Endodermal cell (in vitro differentiated cells): ENCODE results near the gene SINHCAF. TPM values are rescaled to one million over a fixed set of nuclear protein-coding genes. Genes with fewer than 3 reads are reported as not detected.

Experiments
- DNase-seq: peaks from one replicate; pipeline ENCODE4 v3.0.0-alpha.2; 2017
- H3K27ac ChIP-seq: 2 replicates; pipeline ENCODE4 v1.5.1; 2013; ENCODE audit warnings: mild to moderate bottlenecking, low read depth, low read length, moderate library complexity
- H3K27me3 ChIP-seq: 2 replicates; pipeline ENCODE4 v1.6.1; 2013; ENCODE audit warnings: mild to moderate bottlenecking, low read length, moderate library complexity; ENCODE audit not compliant: insufficient read depth, control insufficient read depth, poor library complexity, severe bottlenecking
- H3K36me3 ChIP-seq: 2 replicates; pipeline ENCODE4 v1.7.0; 2013; ENCODE audit warnings: mild to moderate bottlenecking, low read length, moderate library complexity; ENCODE audit not compliant: control insufficient read depth, insufficient read depth
- H3K4me1 ChIP-seq: one replicate; pipeline ENCODE4 v1.7.0; 2013; ENCODE audit warnings: low read length; ENCODE audit not compliant: control insufficient read depth, insufficient read depth
- H3K4me3 ChIP-seq: 2 replicates; pipeline ENCODE4 v1.5.1; 2013; ENCODE audit warnings: mild to moderate bottlenecking, low read length, moderate library complexity
- H3K9ac ChIP-seq: 2 replicates; pipeline ENCODE4 v1.6.1; 2013; ENCODE audit warnings: mild to moderate bottlenecking, low read length, moderate library complexity; ENCODE audit not compliant: poor library complexity, severe bottlenecking; ENCODE audit errors: extremely low read depth
- H3K9me3 ChIP-seq: 2 replicates; pipeline ENCODE4 v1.6.1; 2013; ENCODE audit warnings: mild to moderate bottlenecking, low read length, moderate library complexity; ENCODE audit not compliant: control insufficient read depth
- H3K27ac Mint-ChIP-seq: 2 replicates; pipeline ENCODE4 v1.8.0; 2020; ENCODE audit warnings: mixed read lengths
- H3K27me3 Mint-ChIP-seq: 2 replicates; pipeline ENCODE4 v1.8.0; 2021; ENCODE audit warnings: mild to moderate bottlenecking, mixed read lengths; ENCODE audit not compliant: insufficient read depth
- H3K36me3 Mint-ChIP-seq: 2 replicates; pipeline ENCODE4 v1.8.0; 2020; ENCODE audit warnings: low read depth, mixed read lengths
- H3K4me1 Mint-ChIP-seq: 2 replicates; pipeline ENCODE4 v1.8.0; 2020; ENCODE audit warnings: mixed read lengths
- H3K4me3 Mint-ChIP-seq: 2 replicates; pipeline ENCODE4 v1.8.0; 2020; ENCODE audit warnings: mild to moderate bottlenecking, moderate library complexity, mixed read lengths
- H3K9me3 Mint-ChIP-seq: 2 replicates; pipeline ENCODE4 v1.8.0; 2020; ENCODE audit warnings: mild to moderate bottlenecking, mixed read lengths
- CTCF ChIP-seq: fragments of 200-600 bp; sonication (generic); conservative IDR thresholded peaks from 2 replicates; pipeline ENCODE4 v1.5.0; 2021; ENCODE audit warnings: antibody characterized with exemption, mild to moderate bottlenecking
- WGBS, 2 experiments: methylation state at CpG; one replicate each; pipeline versions ENCODE4 v1.1.5 to v1.1.7; 2013; ENCODE audit warnings: missing lambda C conversion rate in 2 of 2, mixed read lengths in 1 of 2; ENCODE audit not compliant: insufficient coverage in 1 of 2, insufficient read length in 1 of 2; 5-methylcytosine and 5-hydroxymethylcytosine counted together
- total RNA-seq, 2 donors: library from RNA; stranded (reverse); fragmentation: NEBNext Ultra II Directional in 1 of 2; extraction: Animal tissue kit (Norgen Biotek cat#: 25700) in 1 of 2; gene quantifications; 2 replicates in 1 of 2; 3 replicates in 1 of 2; pipeline ENCODE4 v1.2.1, GENCODE V29; 2021

SINHCAF gene
- total RNA-seq, 2 donors from 2014 or later, result 323 to 779 TPM

DNA sequence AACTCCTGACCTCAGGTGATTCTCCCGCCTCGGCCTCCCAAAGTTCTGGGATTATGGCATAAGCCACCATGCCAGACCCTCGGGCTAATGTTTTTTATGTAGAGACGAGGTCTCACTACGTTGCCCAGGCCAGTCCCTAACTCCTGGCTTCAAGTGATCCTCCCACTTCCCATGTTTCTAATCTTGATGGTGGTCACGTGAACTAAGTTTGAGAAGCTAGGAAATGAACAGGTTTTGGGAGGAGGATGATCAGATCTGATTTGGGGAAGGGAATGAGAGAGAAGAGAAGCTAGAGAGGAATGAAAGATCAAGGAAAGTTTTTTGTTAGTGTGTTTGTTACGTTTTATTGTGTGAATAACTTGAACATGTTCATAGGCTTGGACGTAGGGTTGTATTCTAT is 17.2 kb upstream of the SINHCAF start:
- no peaks in the 10 kb centered on the region for H3K27me3 Mint-ChIP-seq
- TF ChIP-seq CTCF, result no peak
- peaks cover 4% of the 10 kb centered on the region for H3K36me3 Mint-ChIP-seq
- no peak overlapping the region for H3K27ac Mint-ChIP-seq
- H3K36me3 ChIP-seq, result no peaks in the 10 kb centered on the region
- peaks cover 36% of the 10 kb centered on the region for H3K4me1 Mint-ChIP-seq
- H3K4me1 ChIP-seq, result no peaks in the 10 kb centered on the region
- no peaks in the 10 kb centered on the region for H3K27me3 ChIP-seq
- H3K4me3 Mint-ChIP-seq, result no peak overlapping the region
- H3K9me3 ChIP-seq, result no peaks in the 10 kb centered on the region
- 97 to 98% methylated on average over 5 to 8 of the region's 8 CpGs for WGBS, 2 experiments
- H3K4me3 ChIP-seq, result no peak overlapping the region
- H3K9me3 Mint-ChIP-seq, result peaks cover 4% of the 10 kb centered on the region
- no peak for DNase-seq
- no peak overlapping the region for H3K9ac ChIP-seq
- no peak overlapping the region for H3K27ac ChIP-seq

DNA sequence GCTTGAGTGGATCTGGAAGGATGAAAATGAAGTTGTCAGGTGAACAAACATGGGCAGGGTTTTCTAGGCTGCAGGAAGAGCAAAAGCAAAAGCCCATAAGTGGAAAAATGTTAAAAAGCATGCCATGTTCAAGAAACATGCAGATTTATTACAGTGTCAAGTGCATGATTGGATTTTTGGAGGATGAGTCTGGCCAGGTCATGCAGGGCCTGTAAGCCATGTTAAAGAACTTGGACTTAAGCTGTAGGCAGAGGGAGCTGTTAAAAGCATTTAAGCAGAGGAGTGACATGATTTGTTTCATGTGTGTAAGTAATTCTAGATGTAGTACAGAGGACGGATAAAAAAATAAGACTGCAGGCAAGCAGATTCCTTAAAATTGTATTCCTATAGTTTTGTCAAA is 16.3 kb upstream of the SINHCAF start:
- no peaks in the 10 kb centered on the region for H3K27me3 Mint-ChIP-seq
- Histone ChIP-seq H3K27ac (no peak overlapping the region), H3K9me3 (no peaks in the 10 kb centered on the region), H3K4me3 (no peak overlapping the region), H3K9ac (no peak overlapping the region), H3K4me1 (no peaks in the 10 kb centered on the region), H3K27me3 (no peaks in the 10 kb centered on the region), H3K36me3 (no peaks in the 10 kb centered on the region)
- no peak for DNase-seq
- H3K9me3 Mint-ChIP-seq, result peaks cover 4% of the 10 kb centered on the region
- WGBS, 2 experiments, result 69 to 100% methylated on average over 1 of the region's 1 CpG
- peaks cover 4% of the 10 kb centered on the region for H3K36me3 Mint-ChIP-seq
- H3K4me3 Mint-ChIP-seq, result no peak overlapping the region
- no peak overlapping the region for H3K27ac Mint-ChIP-seq
- TF ChIP-seq CTCF, result no peak
- peaks cover 33% of the 10 kb centered on the region for H3K4me1 Mint-ChIP-seq

DNA sequence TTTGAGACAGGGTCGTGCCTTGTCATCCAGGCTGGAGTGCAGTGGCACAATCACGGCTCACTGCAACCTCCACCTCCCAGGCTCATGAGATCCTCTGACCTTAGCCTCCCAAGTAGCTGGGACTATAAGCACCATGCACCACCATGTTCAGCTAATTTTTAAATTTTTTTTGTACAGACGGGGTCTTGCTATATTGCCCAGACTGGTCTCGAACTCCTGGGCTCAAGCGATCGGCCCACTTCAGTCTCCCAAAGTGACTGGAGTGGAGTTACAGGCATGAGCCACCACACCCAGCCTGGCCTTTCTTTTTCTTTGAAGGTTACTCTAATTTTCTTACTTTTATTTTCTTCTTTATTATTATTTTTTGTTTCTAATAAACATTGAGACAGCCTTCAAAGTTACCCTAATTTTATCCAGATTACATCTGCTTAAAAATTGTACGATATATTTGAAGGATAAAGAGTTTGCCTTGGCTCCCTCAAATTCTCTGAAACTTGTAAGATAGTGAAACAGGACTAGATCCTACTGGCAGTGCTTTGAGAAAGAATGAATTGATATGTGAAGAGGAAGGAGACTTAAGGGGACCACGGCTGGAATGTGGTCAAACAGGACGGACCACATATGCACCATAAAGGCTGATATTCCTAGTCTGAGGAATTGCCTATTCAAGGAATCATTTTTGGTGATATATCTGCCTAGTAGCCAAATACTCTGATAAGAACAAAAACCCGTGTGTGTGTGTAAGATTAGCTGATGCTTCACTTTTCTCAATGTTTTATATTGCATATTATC is 14.1 kb upstream of the SINHCAF start:
- Histone ChIP-seq H3K9me3 (no peaks in the 10 kb centered on the region), H3K4me3 (no peak overlapping the region), H3K27me3 (no peaks in the 10 kb centered on the region), H3K36me3 (no peaks in the 10 kb centered on the region), H3K27ac (no peak overlapping the region), H3K9ac (no peak overlapping the region), H3K4me1 (no peaks in the 10 kb centered on the region)
- H3K4me3 Mint-ChIP-seq, result no peak overlapping the region
- peaks cover 15% of the 10 kb centered on the region for H3K4me1 Mint-ChIP-seq
- peaks cover 4% of the 10 kb centered on the region for H3K9me3 Mint-ChIP-seq
- WGBS, 2 experiments, result 81 to 86% methylated on average over 7 to 10 of the region's 10 CpGs
- TF ChIP-seq CTCF, result no peak
- H3K36me3 Mint-ChIP-seq, result peaks cover 4% of the 10 kb centered on the region
- H3K27me3 Mint-ChIP-seq, result no peaks in the 10 kb centered on the region
- peak; percentile 75 for DNase-seq
- H3K27ac Mint-ChIP-seq, result peak overlapping the region; percentile 40
